HepG2 (cell line): ENCODE results near the gene FAM193A. TPM values are rescaled to one million over a fixed set of nuclear protein-coding genes. Genes with fewer than 3 reads are reported as not detected.
A peak's percentile ranks its signal among the peaks of the same experiment; 100 is the strongest.

Experiments
- ATAC-seq: fragments of 200-7000 bp; cut with Tn5 transposase; 3 replicates; pipeline ENCODE4 v1.9.1; 2020; ENCODE audit warnings: mild to moderate bottlenecking, moderate library complexity
- BruUV-seq: library from RNA; stranded (reverse); fragments of 400-500 nt; replicated peaks from 2 replicates; lab custom pipeline; 2021; lab: Mats Ljungman, UMichigan
- CTCF ChIA-PET: fragments of 300-600 bp; formaldehyde crosslinking; extraction: SDS; loops from one replicate; lab custom pipeline; 2021; ENCODE audit warnings: low total read pairs, inconsistent platforms, low intra/inter-chr PET ratio; lab: Yijun Ruan, JAX
- POLR2A ChIA-PET: fragments of 350-600 bp; sonication (Branson Sonifier 250); formaldehyde crosslinking; loops from one replicate; lab custom pipeline; 2020; ENCODE audit warnings: antibody characterized with exemption, inconsistent platforms; lab: Yijun Ruan, JAX
- DNase-seq: peaks from one replicate; pipeline ENCODE4 v3.0.0-alpha.2; 2015; ENCODE audit warnings: low spot score
- FAIRE-seq: peaks from 3 replicates; lab custom pipeline; 2011; peaks lifted over from hg19 to GRCh38; lab: Jason Lieb, UNC
- H2AFZ ChIP-seq: one replicate; pipeline ENCODE4 v1.6.1; 2011; ENCODE audit warnings: low read length, inconsistent platforms
- H3K27ac ChIP-seq: fragments of 300-600 bp; 3 replicates; pipeline ENCODE4 v1.8.0; 2011; ENCODE audit warnings: mixed run types, mild to moderate bottlenecking, mixed read lengths, low read length, inconsistent platforms; ENCODE audit not compliant: insufficient read depth; ENCODE audit errors: extremely low read length
- H3K27me3 ChIP-seq, 2 experiments: fragments of 200-600 bp in 1 of 2; 2 replicates in 1 of 2; 3 replicates in 1 of 2; pipeline versions ENCODE4 v1.6.0 to v1.8.0; 2011; ENCODE audit warnings: low read length in 2 of 2, mild to moderate bottlenecking in 2 of 2, moderate library complexity in 2 of 2, inconsistent platforms in 1 of 2; ENCODE audit not compliant: insufficient read depth in 2 of 2, control insufficient read depth in 1 of 2
- H3K36me3 ChIP-seq, 2 experiments: fragments of 200-600 bp in 1 of 2; replicated peaks in 1 of 2; 2 replicates in 1 of 2; 3 replicates in 1 of 2; pipeline versions ENCODE4 v1.5.1 to v1.8.0; 2011; ENCODE audit warnings: low read length in 2 of 2, inconsistent platforms in 1 of 2; ENCODE audit not compliant: insufficient read depth in 2 of 2, control insufficient read depth in 1 of 2
- H3K4me1 ChIP-seq: 2 replicates; pipeline ENCODE4 v1.5.1; 2012; ENCODE audit warnings: low read length, inconsistent platforms; ENCODE audit not compliant: insufficient read depth
- H3K4me2 ChIP-seq: 2 replicates; pipeline ENCODE4 v1.6.0; 2011; ENCODE audit warnings: low read depth, low read length, inconsistent platforms
- H3K4me3 ChIP-seq, 3 experiments: fragments of 200-600 bp in 1 of 3; sonication (generic), shearing (Covaris generic) in 1 of 3; replicated peaks in 1 of 3; 2 replicates each; pipeline ENCODE4 v1.5.1; 2011 to 2016; ENCODE audit warnings: low read length in 3 of 3, inconsistent platforms in 2 of 3, low read depth in 2 of 3, mild to moderate bottlenecking in 2 of 3, control low read depth in 1 of 3, mixed read lengths in 1 of 3; ENCODE audit not compliant: insufficient read depth in 1 of 3
- H3K79me2 ChIP-seq: one replicate; pipeline ENCODE4 v1.6.1; 2011; ENCODE audit warnings: low read length, inconsistent platforms; ENCODE audit not compliant: insufficient read depth
- H3K9ac ChIP-seq: 2 replicates; pipeline ENCODE4 v1.6.0; 2011; ENCODE audit warnings: mild to moderate bottlenecking, low read depth, low read length, inconsistent platforms; ENCODE audit not compliant: insufficient read depth
- H3K9me3 ChIP-seq: 2 replicates; pipeline ENCODE4 v1.5.1; 2012; ENCODE audit warnings: mild to moderate bottlenecking, low read length
- H4K20me1 ChIP-seq: 2 replicates; pipeline ENCODE4 v1.6.0; 2011; ENCODE audit warnings: inconsistent platforms, mild to moderate bottlenecking, low read length, moderate library complexity; ENCODE audit not compliant: insufficient read depth
- AFF4 ChIP-seq: sonication (generic); formaldehyde crosslinking; IDR thresholded peaks from 2 replicates; pipeline ENCODE4 v1.4.0; 2020; ENCODE audit warnings: missing genetic modification reagents
- PBX2 ChIP-seq: IDR thresholded peaks from 2 replicates; pipeline ENCODE4 v1.6.1; 2016; ENCODE audit warnings: control low read depth
- ZNF687 ChIP-seq: sonication (generic); formaldehyde crosslinking; IDR thresholded peaks from 2 replicates; pipeline ENCODE4 v1.5.1; 2020; ENCODE audit warnings: mild to moderate bottlenecking, missing genetic modification reagents, moderate library complexity
- WGBS: methylation state at CpG from one replicate; pipeline ENCODE4 v1.1.6; 2017; ENCODE audit warnings: low lambda C conversion rate; 5-methylcytosine and 5-hydroxymethylcytosine counted together
- in situ Hi-C: cut with HindIII; loops from 2 replicates; pipeline ENCODE4 v1.10.0; 2017; ENCODE audit warnings: low pct_unique_long_range_greater_than_20kb; ENCODE audit not compliant: extremely low pct_ligation_motif_present
- intact Hi-C: fragments of 100-400 bp; cut with micrococcal nuclease; formaldehyde crosslinking; loops from one replicate; pipeline ENCODE4 v1.10.0; 2022; ENCODE audit not compliant: unreplicated experiment
- polyA plus RNA-seq, 8 experiments: library from polyadenylated mRNA; depleted of rRNA in 3 of 8; stranded (reverse) in 7 of 8; unstranded in 1 of 8; fragments of >200 nt; fragmentation: Illumina TruSeq in 4 of 8; extraction: Trizol in 4 of 8; gene quantifications; 2 replicates each; pipeline versions ENCODE4 v1.2.1 to v1.2.3, GENCODE V29; 2011 to 2016; ENCODE audit warnings: low read depth in 4 of 8, missing spikeins in 1 of 8, mixed read lengths in 1 of 8; ENCODE audit not compliant: insufficient read depth in 1 of 8
- total RNA-seq, 5 experiments: library from RNA; depleted of rRNA; stranded (reverse); fragments of >200 nt; fragmentation: Illumina TruSeq; extraction: Trizol; gene quantifications; 2 replicates each; pipeline ENCODE4 v1.2.3, GENCODE V29; 2016; ENCODE audit warnings: low read depth in 1 of 5

Gene FAM193A
- total and polyA plus RNA-seq, 2 of the 13 experiments (the other 11 are each of a cell fraction or from before 2014, with no cell fraction given): 5.7 to 8.7 TPM

GRCh38 chr4:2592572-2592971, 56.1 kb downstream of the FAM193A start:
- no TSS peak for BruUV-seq
- DNase-seq (no peak), ATAC-seq (peak; percentile 33), FAIRE-seq (no peak)
- Histone ChIP-seq H3K4me3 (no peak overlapping the region), H3K4me2 (no peak overlapping the region), H3K27me3 (no peaks in the 10 kb centered on the region), H3K36me3 (peaks cover 3 to 8% of the 10 kb centered on the region in 2 experiments; a peak in 3 of 5 replicates), H3K27ac (no peak overlapping the region), H3K9ac (no peak overlapping the region), H3K4me1 (peaks cover 40% of the 10 kb centered on the region), H4K20me1 (peaks cover 71% of the 10 kb centered on the region), H3K9me3 (no peaks in the 10 kb centered on the region), H3K79me2 (peaks cover 93% of the 10 kb centered on the region), H2AFZ (no peak overlapping the region)
- in situ Hi-C loops (no loop called here), intact Hi-C loops (loop anchor here (10.0 kb wide), 1 partner anchor 48 kb away; no protein-coding TSS in a partner anchor)
- CTCF ChIA-PET: no interaction called here
- 96% methylated on average over 3 of the region's 6 CpGs for WGBS
- POLR2A ChIA-PET: interaction anchor here (1.3 kb wide), 1 partner anchor 56 kb away, joined by 3 read pairs; the partner anchor contains the start of gene FAM193A
- TF ChIP-seq ZNF687 (CRISPR knock-in tag) (peak; percentile 21; the same call in 1 of the 2 replicates), AFF4 (CRISPR knock-in tag) (no peak), PBX2 (CRISPR knock-in tag) (no peak)
